Activated CD4-positive, CD25-positive, alpha-beta regulatory T cell treated with anti-CD3 and anti-CD28 coated beads, Interleukin-2, amount 50 U/mL, for 72 hours (primary cell): ENCODE data around the gene GLB1L.

Source experiments
- DNase-seq: peaks from one replicate; pipeline ENCODE4 v3.0.0; 2021

GLB1L gene

GRCh38 chr2:219252570-219252899 lies 7.3 kb upstream of the GLB1L start:
- no peak for DNase-seq

GRCh38 chr2:219252084-219252483 lies 6.8 kb upstream of the GLB1L start:
- no peak for DNase-seq

- DNase-seq, result no peak
These were observed 6.4 kb upstream of the GLB1L start for GRCh38 chr2:219251656-219252055.

- DNase-seq, result no peak
These were observed 5.0 kb upstream of the GLB1L start for GRCh38 chr2:219250049-219250781.

GRCh38 chr2:219249203-219249980 lies 4.1 kb upstream of the GLB1L start:
- DNase-seq, result no peak

GRCh38 chr2:219248845-219249202 lies 3.6 kb upstream of the GLB1L start:
- no peak for DNase-seq

- DNase-seq, result peak; percentile 38
These were observed 2.7 kb upstream of the GLB1L start for GRCh38 chr2:219247678-219248642.

- no peak for DNase-seq
These were observed 1.3 kb upstream of the GLB1L start for GRCh38 chr2:219246559-219246958.

GRCh38 chr2:219245899-219246230 lies 621 bp upstream of the GLB1L start:
- DNase-seq, result no peak

GRCh38 chr2:219244789-219245147 lies 476 bp downstream of the GLB1L start:
- DNase-seq, result no peak

- DNase-seq, result no peak
These were observed 1.9 kb downstream of the GLB1L start for GRCh38 chr2:219243291-219243761.

- DNase-seq, result no peak
These were observed 10.9 kb downstream of the GLB1L start for GRCh38 chr2:219234331-219234730.

GRCh38 chr2:219230059-219230540 lies 15.1 kb downstream of the GLB1L start:
- DNase-seq, result peak; percentile 62

- DNase-seq, result peak; percentile 96
These were observed 15.8 kb downstream of the GLB1L start, which contains the start of the genes ANKZF1 and ATG9A for GRCh38 chr2:219229305-219230058. ANKZF1 (plus strand) TSS chr2:219229806; CDS start chr2:219230258, 452 bp downstream. ATG9A (minus strand) TSS chr2:219229636; CDS start chr2:219228024, 1,612 bp downstream.

- DNase-seq, result no peak
These were observed 16.3 kb downstream of the GLB1L start for GRCh38 chr2:219228911-219229304.

- DNase-seq, result no peak
These were observed 17.0 kb downstream of the GLB1L start for GRCh38 chr2:219228041-219228910.

- no peak for DNase-seq
These were observed 19.9 kb downstream of the GLB1L start for GRCh38 chr2:219225350-219225749.

- DNase-seq, result no peak
These were observed 21.2 kb downstream of the GLB1L start for GRCh38 chr2:219223831-219224610.

GRCh38 chr2:219221957-219222518 lies 23.2 kb downstream of the GLB1L start:
- DNase-seq, result no peak
